Measurements from ENCODE around the gene CALU. TPM values are rescaled to one million over a fixed set of nuclear protein-coding genes. Genes with fewer than 3 reads are reported as not detected.

CALU gene
- total and polyA plus RNA-seq, 2 donors (not counting 1 experiment from before 2014, with no cell fraction given): 5.1 to 11.2 TPM

GRCh38 chr7:128763541-128763940 lies 24.4 kb downstream of the CALU start:
- Histone ChIP-seq H3K9me3 (ENCODE audit: control extremely low read depth in 1 of 3, control insufficient read depth in 2 of 3, insufficient read depth in 1 of 3, low read length in 2 of 3) (no peaks in the 10 kb centered on the region), H3K4me1 (ENCODE audit: control insufficient read depth in 2 of 2, insufficient read depth in 2 of 2, low read length in 2 of 2) (no peaks in the 10 kb centered on the region), H3K4me2 (replicated peaks; ENCODE audit: low read depth, low read length, poor library complexity, severe bottlenecking) (no peak overlapping the region), H3K79me2 (ENCODE audit: control insufficient read depth, insufficient read depth, low read length) (no peaks in the 10 kb centered on the region), H3K9ac (ENCODE audit: low read length) (no peak overlapping the region), H3K27ac (ENCODE audit: low read length in 2 of 2) (no peak overlapping the region), H3K36me3 (replicated peaks in 1 of 2; ENCODE audit: control extremely low read depth in 1 of 2, control insufficient read depth in 1 of 2, extremely low read depth in 1 of 2, insufficient read depth in 2 of 2, low read length in 1 of 2) (peaks cover 12 to 55% of the 10 kb centered on the region in 2 experiments), H4K20me1 (ENCODE audit: control insufficient read depth, insufficient read depth, low read length, poor library complexity, severe bottlenecking) (no peaks in the 10 kb centered on the region), H3K27me3 (replicated peaks in 1 of 4; ENCODE audit: control extremely low read depth in 1 of 4, control insufficient read depth in 3 of 4, insufficient read depth in 4 of 4, low read length in 3 of 4) (no peaks in the 10 kb centered on the region), H3K4me3 (ENCODE audit: control extremely low read depth in 1 of 5, extremely low read depth in 1 of 5, insufficient read depth in 1 of 5, low read depth in 2 of 5, low read length in 4 of 5) (no peak overlapping the region), H2AFZ (ENCODE audit: insufficient read depth, low read depth, low read length, poor library complexity, severe bottlenecking) (no peak overlapping the region)
- DNase-seq (no peak), ATAC-seq (ENCODE audit: low read depth) (no peak)
- intact Hi-C loops (cut with micrococcal nuclease): loop anchor here (1.0 kb wide), 1 partner anchor 30 kb away; no protein-coding TSS in a partner anchor
- no CpG with 5 or more reads among the region's 3 CpGs for WGBS (ENCODE audit: insufficient coverage)
- ChIA-PET CTCF (no interaction called here), POLR2A (no interaction called here)
- Mint-ChIP-seq H3K27ac (no peak overlapping the region), H3K4me1 (no peaks in the 10 kb centered on the region), H3K9me3 (ENCODE audit: insufficient read depth) (no peaks in the 10 kb centered on the region), H3K27me3 (no peaks in the 10 kb centered on the region), H3K4me3 (no peak overlapping the region)
- TF ChIP-seq CTCF (IDR thresholded peaks at IDR 0.05) (no peak), EZH2 (IDR thresholded peaks at IDR 0.05; ENCODE audit: borderline replicate concordance, insufficient read depth, low read depth, low read length, poor library complexity, severe bottlenecking) (no peak)

- H3K79me2 ChIP-seq (ENCODE audit: control insufficient read depth, insufficient read depth, low read length): no peaks in the 10 kb centered on the region
- no peak overlapping the region for H3K27ac ChIP-seq (ENCODE audit: low read length in 2 of 2)
- peaks cover 8 to 63% of the 10 kb centered on the region in 2 experiments for H3K36me3 ChIP-seq (replicated peaks in 1 of 2; ENCODE audit: control extremely low read depth in 1 of 2, control insufficient read depth in 1 of 2, extremely low read depth in 1 of 2, insufficient read depth in 2 of 2, low read length in 1 of 2)
- no peak overlapping the region for H3K4me3 Mint-ChIP-seq
- CTCF ChIA-PET: interaction anchor here (0.6 to 1.0 kb wide), 2 partner anchors 790 to 1247 kb away, joined by 3 to 4 read pairs; no protein-coding TSS in a partner anchor
- H3K27me3 Mint-ChIP-seq: no peaks in the 10 kb centered on the region
- H3K27me3 ChIP-seq (replicated peaks in 1 of 4; ENCODE audit: control extremely low read depth in 1 of 4, control insufficient read depth in 3 of 4, insufficient read depth in 4 of 4, low read length in 3 of 4): no peaks in the 10 kb centered on the region
- POLR2A ChIA-PET: no interaction called here
- no peaks in the 10 kb centered on the region for H3K9me3 Mint-ChIP-seq (ENCODE audit: insufficient read depth)
- no peak overlapping the region for H3K27ac Mint-ChIP-seq
- no peaks in the 10 kb centered on the region for H3K4me1 ChIP-seq (ENCODE audit: control insufficient read depth in 2 of 2, insufficient read depth in 2 of 2, low read length in 2 of 2)
- no peak overlapping the region for H3K4me2 ChIP-seq (replicated peaks; ENCODE audit: low read depth, low read length, poor library complexity, severe bottlenecking)
- H3K4me1 Mint-ChIP-seq: no peaks in the 10 kb centered on the region
- H3K9ac ChIP-seq (ENCODE audit: low read length): no peak overlapping the region
- H3K4me3 ChIP-seq (ENCODE audit: control extremely low read depth in 1 of 5, extremely low read depth in 1 of 5, insufficient read depth in 1 of 5, low read depth in 2 of 5, low read length in 4 of 5): no peak overlapping the region
- H3K9me3 ChIP-seq (ENCODE audit: control extremely low read depth in 1 of 3, control insufficient read depth in 2 of 3, insufficient read depth in 1 of 3, low read length in 2 of 3): no peaks in the 10 kb centered on the region
- intact Hi-C loops (cut with micrococcal nuclease): no loop called here
- no peaks in the 10 kb centered on the region for H4K20me1 ChIP-seq (ENCODE audit: control insufficient read depth, insufficient read depth, low read length, poor library complexity, severe bottlenecking)
- 100% methylated on average over 6 of the region's 6 CpGs for WGBS (ENCODE audit: insufficient coverage)
- TF ChIP-seq CTCF (IDR thresholded peaks at IDR 0.05) (no peak), EZH2 (IDR thresholded peaks at IDR 0.05; ENCODE audit: borderline replicate concordance, insufficient read depth, low read depth, low read length, poor library complexity, severe bottlenecking) (no peak)
- DNase-seq (no peak), ATAC-seq (ENCODE audit: low read depth) (no peak)
- no peak overlapping the region for H2AFZ ChIP-seq (ENCODE audit: insufficient read depth, low read depth, low read length, poor library complexity, severe bottlenecking)
Observed at GRCh38 chr7:128767475-128768110, 28.4 kb downstream of the CALU start.

Data from B cell (primary cell).